Liver (tissue), 9 donors: ENCODE data around the gene PROC. TPM values are rescaled to one million over a fixed set of nuclear protein-coding genes. Genes with fewer than 3 reads are reported as not detected.
A peak's percentile ranks its signal among the peaks of the same experiment; 100 is the strongest.

Experiments used
- DNase-seq: peaks from one replicate; pipeline ENCODE4 v3.0.0-alpha.2; 2017; ENCODE audit warnings: low spot score
- H3K27ac ChIP-seq, 2 donors: one replicate each; pipeline ENCODE4 v1.7.0; 2013; ENCODE audit warnings: inconsistent platforms in 2 of 2, low read length in 2 of 2, control low read depth in 1 of 2, low read depth in 1 of 2, mild to moderate bottlenecking in 1 of 2
- H3K27me3 ChIP-seq, 4 donors: one replicate each; pipeline versions ENCODE4 v1.6.1 to v1.7.0; 2013; ENCODE audit warnings: low read length in 3 of 4, inconsistent platforms in 1 of 4, mild to moderate bottlenecking in 1 of 4, moderate library complexity in 1 of 4; ENCODE audit not compliant: control insufficient read depth in 4 of 4, insufficient read depth in 4 of 4
- H3K36me3 ChIP-seq, 4 donors: one replicate each; pipeline versions ENCODE4 v1.6.1 to v1.7.0; 2013; ENCODE audit warnings: low read length in 3 of 4, mild to moderate bottlenecking in 3 of 4, low read depth in 1 of 4, moderate library complexity in 1 of 4; ENCODE audit not compliant: control insufficient read depth in 4 of 4, insufficient read depth in 3 of 4
- H3K4me1 ChIP-seq, 4 donors: one replicate each; pipeline versions ENCODE4 v1.6.1 to v1.7.0; 2013; ENCODE audit warnings: low read length in 3 of 4, mild to moderate bottlenecking in 3 of 4, moderate library complexity in 1 of 4; ENCODE audit not compliant: control insufficient read depth in 4 of 4, insufficient read depth in 4 of 4
- H3K4me3 ChIP-seq, 3 donors: one replicate each; pipeline versions ENCODE4 v1.6.1 to v1.7.0; 2013; ENCODE audit warnings: low read length in 3 of 3, control low read depth in 1 of 3, low read depth in 1 of 3, mild to moderate bottlenecking in 1 of 3
- H3K9ac ChIP-seq, 2 donors: one replicate each; pipeline ENCODE4 v1.7.0; 2013; ENCODE audit warnings: low read length in 2 of 2, mild to moderate bottlenecking in 2 of 2, moderate library complexity in 2 of 2, control low read depth in 1 of 2, low read depth in 1 of 2
- H3K9me3 ChIP-seq, 4 donors: one replicate each; pipeline versions ENCODE4 v1.6.1 to v1.7.0; 2013; ENCODE audit warnings: low read length in 3 of 4; ENCODE audit not compliant: control insufficient read depth in 4 of 4
- ATF3 ChIP-seq: IDR thresholded peaks from 2 replicates; pipeline ENCODE4 v1.6.1; 2016; ENCODE audit warnings: antibody characterized with exemption
- CTCF ChIP-seq: fragments of 150-350 bp; IDR thresholded peaks from 2 replicates; pipeline ENCODE4 v1.5.1; 2017; ENCODE audit warnings: improper control_type of control experiment, low read depth, low read length; ENCODE audit not compliant: missing input control
- EGR1 ChIP-seq, 2 donors: IDR thresholded peaks; 2 replicates each; pipeline ENCODE4 v1.6.1; 2016 to 2018; ENCODE audit warnings: antibody characterized with exemption in 2 of 2, low read depth in 2 of 2
- FOXA1 ChIP-seq: IDR thresholded peaks from 2 replicates; pipeline ENCODE4 v1.6.1; 2016; ENCODE audit warnings: antibody characterized with exemption
- FOXA2 ChIP-seq: IDR thresholded peaks from 2 replicates; pipeline ENCODE4 v1.6.1; 2016; ENCODE audit warnings: antibody characterized with exemption
- GABPA ChIP-seq, 2 donors: IDR thresholded peaks in 1 of 2; conservative IDR thresholded peaks in 1 of 2; 2 replicates each; pipeline ENCODE4 v1.6.1; 2016; ENCODE audit warnings: antibody characterized with exemption in 2 of 2, mild to moderate bottlenecking in 1 of 2, moderate library complexity in 1 of 2
- HNF4A ChIP-seq, 2 donors: conservative IDR thresholded peaks; 2 replicates each; pipeline ENCODE4 v1.6.1; 2016; ENCODE audit warnings: antibody characterized with exemption in 2 of 2, mild to moderate bottlenecking in 2 of 2
- HNF4G ChIP-seq: IDR thresholded peaks from 2 replicates; pipeline ENCODE4 v1.6.1; 2016; ENCODE audit warnings: antibody characterized with exemption
- JUND ChIP-seq, 2 donors: IDR thresholded peaks; 2 replicates each; pipeline ENCODE4 v1.6.1; 2016; ENCODE audit warnings: antibody characterized with exemption in 2 of 2
- MAX ChIP-seq: IDR thresholded peaks from 2 replicates; pipeline ENCODE4 v1.6.1; 2016; ENCODE audit warnings: antibody characterized with exemption
- NR2F2 ChIP-seq: IDR thresholded peaks from 2 replicates; pipeline ENCODE4 v1.6.1; 2016; ENCODE audit warnings: antibody characterized with exemption
- RAD21 ChIP-seq, 2 donors: IDR thresholded peaks; 2 replicates each; pipeline ENCODE4 v1.6.1; 2016; ENCODE audit warnings: antibody characterized with exemption in 2 of 2, mild to moderate bottlenecking in 2 of 2
- REST ChIP-seq: IDR thresholded peaks from 2 replicates; pipeline ENCODE4 v1.6.1; 2016; ENCODE audit warnings: antibody characterized with exemption, mild to moderate bottlenecking
- RXRA ChIP-seq, 2 donors: IDR thresholded peaks; 2 replicates each; pipeline ENCODE4 v1.6.1; 2017 to 2018; ENCODE audit warnings: antibody characterized with exemption in 2 of 2, mild to moderate bottlenecking in 1 of 2
- SP1 ChIP-seq: IDR thresholded peaks from 2 replicates; pipeline ENCODE4 v1.6.1; 2018; ENCODE audit warnings: antibody characterized with exemption, mild to moderate bottlenecking
- TAF1 ChIP-seq: conservative IDR thresholded peaks from 2 replicates; pipeline ENCODE4 v1.6.1; 2016; ENCODE audit warnings: antibody characterized with exemption, mild to moderate bottlenecking
- YY1 ChIP-seq: IDR thresholded peaks from 2 replicates; pipeline ENCODE4 v1.6.1; 2016; ENCODE audit warnings: antibody characterized with exemption, mild to moderate bottlenecking
- ZBTB33 ChIP-seq: IDR thresholded peaks from 2 replicates; pipeline ENCODE4 v1.6.1; 2016; ENCODE audit warnings: antibody characterized with exemption
- WGBS: extraction: QIAGEN DNeasy Blood & Tissue Kit; methylation state at CpG from one replicate; pipeline ENCODE4 v1.1.7; 2013; 5-methylcytosine and 5-hydroxymethylcytosine counted together
- polyA plus RNA-seq, 2 donors: library from polyadenylated mRNA; stranded (reverse) in 1 of 2; unstranded in 1 of 2; fragments of 200-250 nt in 1 of 2; fragments of >200 nt in 1 of 2; fragmentation: Nextera tagmentation in 1 of 2; extraction: Ambion mirVana in 1 of 2; gene quantifications; one replicate each; pipeline versions ENCODE4 v1.2.1 to v1.2.3, GENCODE V29; 2013 to 2015
- total RNA-seq, 2 donors: library from RNA; depleted of rRNA; stranded (reverse); fragments of >200 nt; gene quantifications; one replicate each; pipeline ENCODE4 v1.2.3, GENCODE V29; 2014
- donor health status: healthy.
- donor health status: healthy.
- donor health status: healthy.
- donor health status: healthy.
- donor health status: healthy.

Gene PROC
- total and polyA plus RNA-seq, 4 donors: 150 to 407 (median 341) TPM

- Histone ChIP-seq H3K4me3 (peak overlapping the region; percentile 59 to 93 (median 71)), H3K27me3 (no peaks in the 10 kb centered on the region), H3K36me3 (no peaks in the 10 kb centered on the region), H3K4me1 (peaks cover 6 to 35% (median 18%) of the 10 kb centered on the region in 4 donors), H3K9me3 (no peaks in the 10 kb centered on the region), H3K9ac (peak overlapping the region; percentile 70 to 92), H3K27ac (peak overlapping the region; percentile 99 to 100)
- WGBS: under 1% methylated on average over 58 of the region's 58 CpGs
- DNase-seq: peak; percentile 85
- TF ChIP-seq GABPA (IDR thresholded peaks at IDR 0.05 in 1 of 2, conservative IDR thresholded peaks at IDR 0.05 in 1 of 2): no peak
- TF ChIP-seq FOXA2: no peak
- no peak for TF ChIP-seq NR2F2
- TF ChIP-seq RAD21 (IDR thresholded peaks at IDR 0.05): peak in 1 of 2 donors; percentile 34
- no peak for TF ChIP-seq TAF1
- no peak for TF ChIP-seq MAX
- TF ChIP-seq HNF4G: no peak
- peak; percentile 23 for TF ChIP-seq YY1
- no peak for TF ChIP-seq FOXA1
- peak; percentile 16 for TF ChIP-seq REST
- peak in 1 of 2 donors; percentile 33 for TF ChIP-seq HNF4A (conservative IDR thresholded peaks at IDR 0.05)
- peak in 1 of 2 donors; percentile 19 for TF ChIP-seq RXRA (IDR thresholded peaks at IDR 0.05)
- TF ChIP-seq ZBTB33: no peak
- no peak for TF ChIP-seq ATF3
- no peak for TF ChIP-seq CTCF
- no peak for TF ChIP-seq JUND (IDR thresholded peaks at IDR 0.05)
- no peak for TF ChIP-seq EGR1 (IDR thresholded peaks at IDR 0.05; ENCODE audit: low read depth in 2 of 2)
- no peak for TF ChIP-seq SP1
These were observed 31.2 kb upstream of the PROC start for GRCh38 chr2:127386764-127387654.
